A673 (cell line): ENCODE measurements around the gene CLCN5.

Experiments
- CTCF ChIP-seq: fragments of 300-800, 200-600 bp; sonication (generic); conservative IDR thresholded peaks from 2 replicates; pipeline ENCODE4 v1.5.1; 2017; ENCODE audit warnings: low read depth, mild to moderate bottlenecking, antibody characterized with exemption, low read length, moderate library complexity, mixed read lengths
- EZH2 ChIP-seq: fragments of 200-600 bp; sonication (generic); IDR thresholded peaks from 2 replicates; pipeline ENCODE4 v1.6.1; 2017; ENCODE audit warnings: borderline replicate concordance, low read depth, mild to moderate bottlenecking, mixed read lengths, antibody characterized with exemption, low read length; ENCODE audit not compliant: poor library complexity, severe bottlenecking

- TF ChIP-seq CTCF: no peak
- no peak for TF ChIP-seq EZH2
Observed at GRCh38 chrX:49951524-49952193, 29.3 kb downstream of the CLCN5 start.
